HCT116 (cell line): Measurements from ENCODE around the gene CLEC3B. TPM values are rescaled to one million over a fixed set of nuclear protein-coding genes. Genes with fewer than 3 reads are reported as not detected.

Experiments used
- ATAC-seq: fragments of 200-7000 bp; cut with Tn5 transposase; 2 replicates; pipeline ENCODE4 v1.9.1; 2020; ENCODE audit warnings: mild to moderate bottlenecking, moderate library complexity
- BruUV-seq: library from RNA; stranded (reverse); fragments of 400-500 nt; replicated peaks from 2 replicates; lab custom pipeline; 2021; lab: Mats Ljungman, UMichigan
- CTCF ChIA-PET: fragments of 300-600 bp; sonication (Branson Sonifier 250); formaldehyde crosslinking; loops from one replicate; lab custom pipeline; 2021; ENCODE audit warnings: antibody characterized with exemption; lab: Charles Lee
- POLR2A ChIA-PET: fragments of 300-600, 350-600 bp; sonication (Branson Sonifier 250); formaldehyde crosslinking; loops from one replicate; lab custom pipeline; 2021; ENCODE audit warnings: antibody characterized with exemption; lab: Charles Lee
- RAD21 ChIA-PET, 2 experiments: fragments of 300-600 bp; sonication (Branson Sonifier 250); formaldehyde crosslinking; loops; one replicate each; lab custom pipeline; 2023; ENCODE audit warnings: low total read pairs in 2 of 2; ENCODE audit not compliant: uncharacterized antibody in 2 of 2, unreplicated experiment in 2 of 2, low non-redundant PET in 1 of 2; lab: Charles Lee
- DNase-seq: peaks from one replicate; pipeline ENCODE4 v3.0.0-alpha.2; 2010; ENCODE audit warnings: low read depth, low spot score
- H2AFZ ChIP-seq: fragments of 200-600 bp; shearing (Covaris generic), sonication (generic); 2 replicates; pipeline ENCODE4 v1.6.1; 2017; ENCODE audit warnings: low read depth, mixed run types, mixed read lengths, antibody characterized with exemption, low read length; ENCODE audit not compliant: poor library complexity, severe bottlenecking
- H3K27ac ChIP-seq: 2 replicates; pipeline ENCODE4 v1.5.1; 2012; ENCODE audit warnings: low read depth, low read length
- H3K27me3 ChIP-seq: fragments of 200-600 bp; sonication (generic); 2 replicates; pipeline ENCODE4 v1.6.1; 2016; ENCODE audit warnings: mixed run types, low read length, mixed read lengths; ENCODE audit not compliant: insufficient read depth
- H3K36me3 ChIP-seq, 2 experiments: fragments of 200-500 bp in 1 of 2; fragments of 200-600 bp in 1 of 2; sonication (Bioruptor generic) in 1 of 2; sonication (generic) in 1 of 2; 2 replicates each; pipeline versions ENCODE4 v1.5.1 to v1.6.1; 2014 to 2016; ENCODE audit warnings: low read length in 2 of 2, inconsistent platforms in 1 of 2, mixed read lengths in 1 of 2, mixed run types in 1 of 2; ENCODE audit not compliant: insufficient read depth in 2 of 2, control insufficient read depth in 1 of 2
- H3K4me1 ChIP-seq, 2 experiments: fragments of 200-600 bp in 1 of 2; sonication (generic) in 1 of 2; 2 replicates each; pipeline versions ENCODE4 v1.5.1 to v1.6.1; 2012 to 2017; ENCODE audit warnings: low read length in 2 of 2, inconsistent platforms in 1 of 2, mild to moderate bottlenecking in 1 of 2, mixed read lengths in 1 of 2, mixed run types in 1 of 2, moderate library complexity in 1 of 2; ENCODE audit not compliant: insufficient read depth in 2 of 2, control insufficient read depth in 1 of 2
- H3K4me2 ChIP-seq: fragments of 200-600 bp; sonication (generic); 2 replicates; pipeline ENCODE4 v1.6.1; 2017; ENCODE audit warnings: mixed run types, low read length, mixed read lengths
- H3K4me3 ChIP-seq, 2 experiments: fragments of 200-600 bp in 1 of 2; sonication (generic) in 1 of 2; replicated peaks in 1 of 2; 2 replicates each; pipeline ENCODE4 v1.5.1; 2011 to 2016; ENCODE audit warnings: low read length in 2 of 2, control low read depth in 1 of 2, low read depth in 1 of 2, mild to moderate bottlenecking in 1 of 2, mixed read lengths in 1 of 2, mixed run types in 1 of 2
- H3K79me2 ChIP-seq: fragments of 200-600 bp; sonication (generic); 2 replicates; pipeline ENCODE4 v1.6.1; 2017; ENCODE audit warnings: mild to moderate bottlenecking, mixed run types, low read length, moderate library complexity, mixed read lengths; ENCODE audit not compliant: insufficient read depth
- H3K9ac ChIP-seq: fragments of 200-600 bp; sonication (generic); 2 replicates; pipeline ENCODE4 v1.6.1; 2016; ENCODE audit warnings: low read length, mixed read lengths
- H3K9me2 ChIP-seq: fragments of 200-600 bp; sonication (generic), shearing (Covaris generic); 2 replicates; pipeline ENCODE4 v1.6.1; 2017; ENCODE audit warnings: mixed run types, mild to moderate bottlenecking, moderate library complexity; ENCODE audit not compliant: insufficient read depth
- H3K9me3 ChIP-seq, 2 experiments: fragments of 200-500 bp in 1 of 2; fragments of 200-600 bp in 1 of 2; sonication (Bioruptor generic) in 1 of 2; sonication (generic) in 1 of 2; 2 replicates each; pipeline ENCODE4 v1.6.1; 2014 to 2017; ENCODE audit warnings: low read length in 2 of 2, mixed read lengths in 2 of 2, inconsistent platforms in 1 of 2, low read depth in 1 of 2, mild to moderate bottlenecking in 1 of 2, mixed run types in 1 of 2, moderate library complexity in 1 of 2; ENCODE audit not compliant: control insufficient read depth in 1 of 2, insufficient read depth in 1 of 2
- H4K20me1 ChIP-seq: fragments of 200-600 bp; sonication (generic), shearing (Covaris generic); 2 replicates; pipeline ENCODE4 v1.6.1; 2017; ENCODE audit warnings: mixed run types, mild to moderate bottlenecking, moderate library complexity; ENCODE audit not compliant: insufficient read depth
- CEBPB ChIP-seq: IDR thresholded peaks from 2 replicates; pipeline ENCODE4 v1.6.1; 2012; ENCODE audit warnings: low read depth
- CTCF ChIP-seq, 3 experiments: fragments of 200-600 bp in 1 of 3; sonication (generic) in 1 of 3; IDR thresholded peaks in 2 of 3; conservative IDR thresholded peaks in 1 of 3; 2 replicates each; pipeline ENCODE4 v1.5.1; 2012 to 2017; ENCODE audit warnings: low read depth in 2 of 3, low read length in 2 of 3, antibody characterized with exemption in 1 of 3, borderline replicate concordance in 1 of 3, control low read depth in 1 of 3, mild to moderate bottlenecking in 1 of 3, mixed read lengths in 1 of 3, mixed run types in 1 of 3, moderate library complexity in 1 of 3; ENCODE audit not compliant: insufficient read depth in 1 of 3
- EGR1 ChIP-seq: IDR thresholded peaks from 2 replicates; pipeline ENCODE4 v1.6.1; 2012; ENCODE audit warnings: low read depth
- ELF1 ChIP-seq: IDR thresholded peaks from 2 replicates; pipeline ENCODE4 v1.6.1; 2012; ENCODE audit warnings: low read depth, borderline replicate concordance
- JUND ChIP-seq: IDR thresholded peaks from 2 replicates; pipeline ENCODE4 v1.6.1; 2012
- POLR2AphosphoS5 ChIP-seq: IDR thresholded peaks from 2 replicates; pipeline ENCODE4 v1.6.1; 2011; ENCODE audit warnings: mild to moderate bottlenecking, low read depth, low read length, moderate library complexity
- RAD21 ChIP-seq: IDR thresholded peaks from 2 replicates; pipeline ENCODE4 v1.6.1; 2012; ENCODE audit warnings: low read depth, mild to moderate bottlenecking
- REST ChIP-seq: IDR thresholded peaks from 2 replicates; pipeline ENCODE4 v1.6.1; 2012; ENCODE audit warnings: low read depth
- SIN3A ChIP-seq: IDR thresholded peaks from 2 replicates; pipeline ENCODE4 v1.6.1; 2012; ENCODE audit warnings: low read depth
- SP1 ChIP-seq: IDR thresholded peaks from 2 replicates; pipeline ENCODE4 v1.6.1; 2012; ENCODE audit warnings: low read depth
- SRF ChIP-seq: IDR thresholded peaks from 2 replicates; pipeline ENCODE4 v1.6.1; 2012; ENCODE audit warnings: low read depth
- TCF7L2 ChIP-seq: IDR thresholded peaks from 2 replicates; pipeline ENCODE4 v1.7.0; 2011; ENCODE audit warnings: borderline replicate concordance, inconsistent platforms; ENCODE audit not compliant: insufficient read depth, insufficient read length; ENCODE audit errors: extremely low read depth
- YY1 ChIP-seq: IDR thresholded peaks from 2 replicates; pipeline ENCODE4 v1.6.1; 2011; ENCODE audit warnings: low read length, low read depth, moderate library complexity, mild to moderate bottlenecking; ENCODE audit not compliant: insufficient replicate concordance; ENCODE audit errors: extremely low read depth
- intact Hi-C: fragments of 100-400 bp; cut with micrococcal nuclease; formaldehyde crosslinking; loops from 2 replicates; pipeline ENCODE4 v1.10.0; 2022
- total RNA-seq: library from RNA; stranded (reverse); gene quantifications from one replicate; pipeline ENCODE4 v1.2.1, GENCODE V29; 2021; ENCODE audit not compliant: unreplicated experiment

The CLEC3B gene
- total RNA-seq, 1 experiment from 2014 or later, result 0.57 TPM

GRCh38 chr3:45029216-45029615 lies 3.1 kb downstream of the CLEC3B start:
- intact Hi-C loops, result no loop called here
- RAD21 ChIA-PET, result no interaction called here
- ATAC-seq (no peak), DNase-seq (no peak)
- no peak overlapping the region for H3K27ac ChIP-seq
- no peaks in the 10 kb centered on the region for H3K36me3 ChIP-seq
- no TSS peak for BruUV-seq
- CTCF ChIA-PET, result no interaction called here
- H3K9me3 ChIP-seq, result no peaks in the 10 kb centered on the region
- POLR2A ChIA-PET, result no interaction called here
- no peaks in the 10 kb centered on the region for H3K4me1 ChIP-seq
- H2AFZ ChIP-seq, result no peak overlapping the region
- H3K27me3 ChIP-seq, result no peaks in the 10 kb centered on the region
- H3K4me3 ChIP-seq, result no peak overlapping the region
- H3K9me2 ChIP-seq, result no peaks in the 10 kb centered on the region
- H4K20me1 ChIP-seq, result no peaks in the 10 kb centered on the region
- no peaks in the 10 kb centered on the region for H3K79me2 ChIP-seq
- TF ChIP-seq RAD21 (no peak), ELF1 (no peak), CEBPB (no peak), POLR2AphosphoS5 (no peak), SIN3A (no peak), CTCF (IDR thresholded peaks at IDR 0.05 in 2 of 3, conservative IDR thresholded peaks at IDR 0.05 in 1 of 3; ENCODE audit: borderline replicate concordance in 1 of 3, insufficient read depth in 1 of 3, low read depth in 2 of 3, low read length in 2 of 3) (no peak), SP1 (no peak), SRF (no peak), EGR1 (no peak), TCF7L2 (no peak), REST (no peak), YY1 (no peak), JUND (no peak)
- no peak overlapping the region for H3K4me2 ChIP-seq
- H3K9ac ChIP-seq, result no peak overlapping the region
